Endothelial cell of umbilical vein (primary cell): ENCODE results near the gene ANKRD40CL. TPM values are rescaled to one million over a fixed set of nuclear protein-coding genes. Genes with fewer than 3 reads are reported as not detected.

Experiments
- BruUV-seq: library from RNA; stranded (reverse); fragments of 400-500 nt; replicated peaks from 2 replicates; lab custom pipeline; 2021; lab: Mats Ljungman, UMichigan
- CTCF ChIA-PET: fragments of 300-600, 350-600 bp; sonication (Branson Sonifier 250); formaldehyde crosslinking; loops from one replicate; lab custom pipeline; 2021; ENCODE audit warnings: antibody characterized with exemption, inconsistent platforms; lab: Charles Lee
- POLR2A ChIA-PET: fragments of 300-600, 350-600 bp; sonication (Branson Sonifier 250); formaldehyde crosslinking; loops from one replicate; lab custom pipeline; 2021; ENCODE audit warnings: antibody characterized with exemption, inconsistent platforms; lab: Charles Lee
- DNase-seq: peaks from one replicate; pipeline ENCODE4 v3.0.0-alpha.2; 2011; ENCODE audit warnings: low read depth, low spot score
- FAIRE-seq: peaks from 2 replicates; lab custom pipeline; 2011; peaks lifted over from hg19 to GRCh38; lab: Jason Lieb, UNC
- H2AFZ ChIP-seq: 2 replicates; pipeline ENCODE4 v1.6.0; 2012; ENCODE audit warnings: low read depth, low read length, control low read depth, inconsistent platforms
- H3K27ac ChIP-seq: 2 replicates; pipeline ENCODE4 v1.5.1; 2011; ENCODE audit warnings: low read depth, mild to moderate bottlenecking, control low read depth, low read length, moderate library complexity; ENCODE audit not compliant: insufficient read depth
- H3K27me3 ChIP-seq, 2 experiments: 2 replicates each; pipeline versions ENCODE4 v1.6.0 to v1.6.1; 2011; ENCODE audit warnings: low read length in 2 of 2, mixed read lengths in 1 of 2; ENCODE audit not compliant: control insufficient read depth in 2 of 2, insufficient read depth in 2 of 2
- H3K36me3 ChIP-seq, 2 experiments: 2 replicates in 1 of 2; 3 replicates in 1 of 2; pipeline ENCODE4 v1.5.1; 2011; ENCODE audit warnings: low read length in 2 of 2, mild to moderate bottlenecking in 1 of 2, moderate library complexity in 1 of 2; ENCODE audit not compliant: control insufficient read depth in 2 of 2, insufficient read depth in 2 of 2; ENCODE audit errors: extremely low read depth in 1 of 2
- H3K4me1 ChIP-seq: 3 replicates; pipeline ENCODE4 v1.5.1; 2011; ENCODE audit warnings: mild to moderate bottlenecking, low read length; ENCODE audit not compliant: control insufficient read depth, insufficient read depth; ENCODE audit errors: extremely low read depth
- H3K4me2 ChIP-seq: 2 replicates; pipeline ENCODE4 v1.6.1; 2011; ENCODE audit warnings: low read length, control low read depth, mixed read lengths; ENCODE audit not compliant: insufficient read depth
- H3K4me3 ChIP-seq, 3 experiments: fragments of 200-600 bp in 1 of 3; sonication (generic), shearing (Covaris generic) in 1 of 3; replicated peaks in 1 of 3; 2 replicates each; pipeline ENCODE4 v1.5.1; 2011 to 2016; ENCODE audit warnings: control low read depth in 3 of 3, low read length in 3 of 3, mild to moderate bottlenecking in 2 of 3, inconsistent platforms in 1 of 3, low read depth in 1 of 3, moderate library complexity in 1 of 3; ENCODE audit not compliant: insufficient read depth in 1 of 3
- H3K79me2 ChIP-seq: 2 replicates; pipeline ENCODE4 v1.6.0; 2012; ENCODE audit warnings: low read length, inconsistent platforms; ENCODE audit not compliant: control insufficient read depth, insufficient read depth
- H3K9ac ChIP-seq: replicated peaks from 2 replicates; pipeline ENCODE3; 2011; ENCODE audit warnings: low read length, control low read depth; ENCODE audit not compliant: insufficient read depth; ENCODE audit errors: extremely low read depth
- H3K9me1 ChIP-seq: replicated peaks from 3 replicates; pipeline ENCODE4 v1.6.0; 2011; ENCODE audit warnings: mild to moderate bottlenecking, low read length; ENCODE audit not compliant: control insufficient read depth, insufficient read depth; ENCODE audit errors: extremely low read depth
- H3K9me3 ChIP-seq: replicated peaks from 2 replicates; pipeline ENCODE4 v1.5.1; 2012; ENCODE audit warnings: low read length, inconsistent platforms; ENCODE audit not compliant: control insufficient read depth, insufficient read depth
- H4K20me1 ChIP-seq: replicated peaks from 2 replicates; pipeline ENCODE3; 2011; ENCODE audit warnings: mild to moderate bottlenecking, low read length; ENCODE audit not compliant: control insufficient read depth, insufficient read depth; ENCODE audit errors: extremely low read depth
- EZH2 ChIP-seq: IDR thresholded peaks from 2 replicates; pipeline ENCODE4 v1.6.1; 2012; ENCODE audit warnings: borderline replicate concordance, low read depth, mild to moderate bottlenecking, moderate library complexity, low read length, inconsistent platforms; ENCODE audit not compliant: severe bottlenecking
- MYC ChIP-seq: IDR thresholded peaks from one replicate; pipeline ENCODE4 v1.6.1; 2011; ENCODE audit warnings: mild to moderate bottlenecking, low read depth, low read length
- POLR2A ChIP-seq: IDR thresholded peaks from 2 replicates; pipeline ENCODE4 v1.6.1; 2012; ENCODE audit warnings: low read depth, mild to moderate bottlenecking, control low read depth, low read length
- POLR2AphosphoS5 ChIP-seq: IDR thresholded peaks from 2 replicates; pipeline ENCODE4 v1.6.1; 2012; ENCODE audit warnings: low read depth, mild to moderate bottlenecking, control low read depth, low read length, moderate library complexity; ENCODE audit not compliant: insufficient read depth
- dilution Hi-C: fragments of 300-500 bp; cut with MboI; formaldehyde crosslinking; loops from one replicate; pipeline ENCODE4 v1.15.0; 2019; ENCODE audit warnings: low sequenced_read_pairs; ENCODE audit not compliant: extremely low pct_ligation_motif_present
- intact Hi-C: fragments of 100-400 bp; cut with micrococcal nuclease; formaldehyde crosslinking; loops from one replicate; pipeline ENCODE4 v1.10.0; 2022
- polyA plus RNA-seq, 4 experiments: library from polyadenylated mRNA; depleted of rRNA in 3 of 4; stranded (reverse) in 3 of 4; unstranded in 1 of 4; fragments of >200 nt; gene quantifications; 2 replicates each; pipeline versions ENCODE4 v1.2.1 to v1.2.3, GENCODE V29; 2011 to 2012; ENCODE audit warnings: missing spikeins in 1 of 4
- total RNA-seq: library from RNA; stranded (reverse); gene quantifications from 2 replicates; pipeline ENCODE4 v1.2.3, GENCODE V29; 2021

The ANKRD40CL gene
- total and polyA plus RNA-seq, 2 donors (not counting 3 experiments of a cell fraction or from before 2014, with no cell fraction given) = not detected

- intact Hi-C loops = no loop called here
- peaks cover 3 to 4% of the 10 kb centered on the region in 2 experiments for H3K27me3 ChIP-seq
- TF ChIP-seq POLR2AphosphoS5 (no peak), MYC (no peak)
- H3K27ac ChIP-seq = no peak overlapping the region
- DNase-seq (no peak), FAIRE-seq (no peak)
- no peaks in the 10 kb centered on the region for H3K9me1 ChIP-seq
- H3K79me2 ChIP-seq = no peaks in the 10 kb centered on the region
- ChIA-PET POLR2A (no interaction called here), CTCF (interaction anchor here (0.6 to 1.6 kb wide), 5 partner anchors 8 to 503 kb away, joined by 3 to 10 read pairs (median 4); no protein-coding TSS in a partner anchor)
- BruUV-seq = no TSS peak
- no peaks in the 10 kb centered on the region for H3K9me3 ChIP-seq
- H3K9ac ChIP-seq = no peak overlapping the region
- H3K4me3 ChIP-seq = no peak overlapping the region
- no peak overlapping the region for H3K4me2 ChIP-seq
- no peak overlapping the region for H2AFZ ChIP-seq
- H4K20me1 ChIP-seq = no peaks in the 10 kb centered on the region
- dilution Hi-C loops = no loop called here
- no peaks in the 10 kb centered on the region for H3K36me3 ChIP-seq
- no peaks in the 10 kb centered on the region for H3K4me1 ChIP-seq
Measured at GRCh38 chr17:50768346-50768761, 1.0 kb upstream of the ANKRD40CL start.

DNA sequence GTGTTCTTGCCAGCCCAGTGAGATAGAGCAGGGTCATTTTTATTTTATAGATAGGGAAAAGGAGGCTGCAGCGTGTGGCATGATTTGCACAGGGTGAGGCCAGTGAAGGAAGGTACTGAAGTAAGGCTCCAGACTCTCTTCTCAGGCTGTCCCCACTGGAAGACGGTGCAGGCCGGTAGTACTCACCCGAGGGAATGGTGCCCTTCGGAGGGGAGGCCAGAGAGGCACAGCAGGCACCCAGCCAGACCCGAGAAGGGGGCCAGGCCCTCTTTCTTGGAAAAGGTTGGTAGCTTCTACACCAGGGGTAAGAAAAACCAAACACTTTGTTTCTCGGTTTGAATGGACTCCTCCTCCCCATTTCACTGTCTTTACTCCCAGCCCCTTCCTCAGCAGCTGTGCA is 288 bp downstream of the ANKRD40CL start:
- no TSS peak for BruUV-seq
- FAIRE-seq = no peak
- CTCF ChIA-PET = interaction anchor here (1.6 kb wide), 2 partner anchors 17 to 85 kb away, joined by 3 to 10 read pairs; no protein-coding TSS in a partner anchor

More for the DNA sequence above, 288 bp downstream of the ANKRD40CL start:
- Histone ChIP-seq H3K9ac (no peak overlapping the region), H3K4me3 (no peak overlapping the region), H3K27ac (no peak overlapping the region), H4K20me1 (no peaks in the 10 kb centered on the region), H3K9me3 (no peaks in the 10 kb centered on the region), H3K9me1 (no peaks in the 10 kb centered on the region), H3K79me2 (no peaks in the 10 kb centered on the region), H3K4me2 (no peak overlapping the region), H2AFZ (no peak overlapping the region), H3K4me1 (no peaks in the 10 kb centered on the region), H3K27me3 (peaks cover 7 to 9% of the 10 kb centered on the region in 2 experiments), H3K36me3 (no peaks in the 10 kb centered on the region)
- TF ChIP-seq EZH2 (no peak), POLR2A (no peak)
- DNase-seq = no peak
- POLR2A ChIA-PET = no interaction called here
- dilution Hi-C loops = no loop called here
- intact Hi-C loops = no loop called here
